ENCODE results near the gene TBC1D1. TPM values are rescaled to one million over a fixed set of nuclear protein-coding genes. Genes with fewer than 3 reads are reported as not detected.

Gene TBC1D1
- polyA plus RNA-seq, 1 donor from 2014 or later: 40.9 TPM

GRCh38 chr4:38055566-38055965 is 164.7 kb downstream of the TBC1D1 start:
- Mint-ChIP-seq H3K9me3 (no peaks in the 10 kb centered on the region), H3K36me3 (peaks cover 11% of the 10 kb centered on the region), H3K4me3 (no peak overlapping the region), H3K27ac (peak overlapping the region in 1 of 3 donors; percentile 82), H3K4me1 (peaks cover 0 to 2% (median 0%) of the 10 kb centered on the region in 3 donors), H3K27me3 (no peaks in the 10 kb centered on the region)

- H3K36me3 Mint-ChIP-seq: peaks cover 11% of the 10 kb centered on the region
These were observed 165.3 kb downstream of the TBC1D1 start for GRCh38 chr4:38056011-38056685.

GRCh38 chr4:38058151-38058550 is 167.3 kb downstream of the TBC1D1 start:
- Mint-ChIP-seq H3K36me3 (peaks cover 8% of the 10 kb centered on the region), H3K4me3 (no peak overlapping the region), H3K9me3 (no peaks in the 10 kb centered on the region), H3K4me1 (peaks cover 5 to 12% (median 6%) of the 10 kb centered on the region in 3 donors), H3K27ac (no peak overlapping the region), H3K27me3 (no peaks in the 10 kb centered on the region)

More at GRCh38 chr4:38056011-38056685, 165.3 kb downstream of the TBC1D1 start:
- Mint-ChIP-seq H3K4me1 (peaks cover 0 to 5% (median 3%) of the 10 kb centered on the region in 3 donors), H3K9me3 (no peaks in the 10 kb centered on the region), H3K27me3 (no peaks in the 10 kb centered on the region), H3K4me3 (no peak overlapping the region), H3K27ac (no peak overlapping the region)

- no peak overlapping the region for H3K4me3 Mint-ChIP-seq
- H3K27me3 Mint-ChIP-seq: no peaks in the 10 kb centered on the region
- H3K9me3 Mint-ChIP-seq: no peaks in the 10 kb centered on the region
- peaks cover 5 to 12% (median 6%) of the 10 kb centered on the region in 3 donors for H3K4me1 Mint-ChIP-seq
- H3K27ac Mint-ChIP-seq: no peak overlapping the region
- peaks cover 9% of the 10 kb centered on the region for H3K36me3 Mint-ChIP-seq
These were observed 170.0 kb downstream of the TBC1D1 start for GRCh38 chr4:38060829-38061431.

GRCh38 chr4:38062088-38062775 is 171.3 kb downstream of the TBC1D1 start:
- no peaks in the 10 kb centered on the region for H3K27me3 Mint-ChIP-seq
- peaks cover 9% of the 10 kb centered on the region for H3K36me3 Mint-ChIP-seq

GRCh38 chr4:38062776-38063097 is 171.9 kb downstream of the TBC1D1 start:
- Mint-ChIP-seq H3K27ac (peak overlapping the region in 1 of 3 donors; percentile 83), H3K27me3 (no peaks in the 10 kb centered on the region), H3K9me3 (no peaks in the 10 kb centered on the region), H3K36me3 (peaks cover 14% of the 10 kb centered on the region), H3K4me1 (peaks cover 8 to 12% (median 10%) of the 10 kb centered on the region in 3 donors), H3K4me3 (no peak overlapping the region)

More at GRCh38 chr4:38062088-38062775, 171.3 kb downstream of the TBC1D1 start:
- Mint-ChIP-seq H3K4me3 (peak overlapping the region in 2 of 4 donors; percentile 44), H3K9me3 (no peaks in the 10 kb centered on the region), H3K4me1 (peaks cover 5 to 12% (median 7%) of the 10 kb centered on the region in 3 donors), H3K27ac (peak overlapping the region in 2 of 3 donors; percentile 58 to 83)

- Mint-ChIP-seq H3K27me3 (no peaks in the 10 kb centered on the region), H3K4me3 (no peak overlapping the region), H3K36me3 (peaks cover 14% of the 10 kb centered on the region), H3K4me1 (peaks cover 10 to 18% (median 10%) of the 10 kb centered on the region in 3 donors), H3K27ac (no peak overlapping the region), H3K9me3 (no peaks in the 10 kb centered on the region)
These were observed 174.3 kb downstream of the TBC1D1 start for GRCh38 chr4:38065176-38065575.

- Mint-ChIP-seq H3K36me3 (peaks cover 11% of the 10 kb centered on the region), H3K27ac (no peak overlapping the region), H3K9me3 (no peaks in the 10 kb centered on the region), H3K27me3 (no peaks in the 10 kb centered on the region), H3K4me1 (peaks cover 8 to 16% (median 10%) of the 10 kb centered on the region in 3 donors), H3K4me3 (no peak overlapping the region)
These were observed 175.0 kb downstream of the TBC1D1 start for GRCh38 chr4:38065900-38066299.

GRCh38 chr4:38067499-38067898 is 176.6 kb downstream of the TBC1D1 start:
- Mint-ChIP-seq H3K4me1 (peaks cover 4 to 16% (median 6%) of the 10 kb centered on the region in 3 donors), H3K9me3 (no peaks in the 10 kb centered on the region), H3K27ac (peak overlapping the region in 1 of 3 donors; percentile 84), H3K27me3 (no peaks in the 10 kb centered on the region), H3K36me3 (peaks cover 15% of the 10 kb centered on the region), H3K4me3 (no peak overlapping the region)

- H3K9me3 Mint-ChIP-seq: no peaks in the 10 kb centered on the region
- H3K27ac Mint-ChIP-seq: peak overlapping the region in 1 of 3 donors; percentile 84
- no peaks in the 10 kb centered on the region for H3K27me3 Mint-ChIP-seq
- H3K36me3 Mint-ChIP-seq: peaks cover 20% of the 10 kb centered on the region
- H3K4me3 Mint-ChIP-seq: no peak overlapping the region
- peaks cover 5 to 16% (median 6%) of the 10 kb centered on the region in 3 donors for H3K4me1 Mint-ChIP-seq
These were observed 177.2 kb downstream of the TBC1D1 start for GRCh38 chr4:38068107-38068506.

GRCh38 chr4:38069271-38069760 is 178.4 kb downstream of the TBC1D1 start:
- Mint-ChIP-seq H3K36me3 (peaks cover 24% of the 10 kb centered on the region), H3K27me3 (no peaks in the 10 kb centered on the region), H3K9me3 (no peaks in the 10 kb centered on the region), H3K27ac (no peak overlapping the region), H3K4me3 (no peak overlapping the region), H3K4me1 (peaks cover 5 to 16% (median 6%) of the 10 kb centered on the region in 3 donors)

- Mint-ChIP-seq H3K4me1 (peaks cover 6 to 18% (median 8%) of the 10 kb centered on the region in 3 donors), H3K4me3 (no peak overlapping the region), H3K9me3 (no peaks in the 10 kb centered on the region), H3K27ac (peak overlapping the region in 1 of 3 donors; percentile 79), H3K27me3 (no peaks in the 10 kb centered on the region), H3K36me3 (peaks cover 27% of the 10 kb centered on the region)
These were observed 181.0 kb downstream of the TBC1D1 start for GRCh38 chr4:38071801-38072431.

GRCh38 chr4:38072578-38072977 is 181.7 kb downstream of the TBC1D1 start:
- Mint-ChIP-seq H3K9me3 (no peaks in the 10 kb centered on the region), H3K36me3 (peaks cover 26% of the 10 kb centered on the region), H3K27ac (no peak overlapping the region), H3K27me3 (no peaks in the 10 kb centered on the region), H3K4me1 (peaks cover 4 to 15% (median 6%) of the 10 kb centered on the region in 3 donors), H3K4me3 (no peak overlapping the region)

GRCh38 chr4:38073596-38074234 is 182.8 kb downstream of the TBC1D1 start:
- peaks cover 21% of the 10 kb centered on the region for H3K36me3 Mint-ChIP-seq
- H3K27me3 Mint-ChIP-seq: no peaks in the 10 kb centered on the region
- no peak overlapping the region for H3K4me3 Mint-ChIP-seq
- H3K27ac Mint-ChIP-seq: peak overlapping the region in 1 of 3 donors; percentile 81
- H3K9me3 Mint-ChIP-seq: no peaks in the 10 kb centered on the region
- peaks cover 4 to 12% (median 6%) of the 10 kb centered on the region in 3 donors for H3K4me1 Mint-ChIP-seq

All from IgD-negative memory B cell (primary cell).